ENCODE measurements around the gene CDHR5.

- no peak for TF ChIP-seq FOXM1 (IDR thresholded peaks at IDR 0.05; ENCODE audit: low read depth)
- no peak for TF ChIP-seq MAX (IDR thresholded peaks at IDR 0.05; ENCODE audit: low read depth)
- TF ChIP-seq, protein P1, sequence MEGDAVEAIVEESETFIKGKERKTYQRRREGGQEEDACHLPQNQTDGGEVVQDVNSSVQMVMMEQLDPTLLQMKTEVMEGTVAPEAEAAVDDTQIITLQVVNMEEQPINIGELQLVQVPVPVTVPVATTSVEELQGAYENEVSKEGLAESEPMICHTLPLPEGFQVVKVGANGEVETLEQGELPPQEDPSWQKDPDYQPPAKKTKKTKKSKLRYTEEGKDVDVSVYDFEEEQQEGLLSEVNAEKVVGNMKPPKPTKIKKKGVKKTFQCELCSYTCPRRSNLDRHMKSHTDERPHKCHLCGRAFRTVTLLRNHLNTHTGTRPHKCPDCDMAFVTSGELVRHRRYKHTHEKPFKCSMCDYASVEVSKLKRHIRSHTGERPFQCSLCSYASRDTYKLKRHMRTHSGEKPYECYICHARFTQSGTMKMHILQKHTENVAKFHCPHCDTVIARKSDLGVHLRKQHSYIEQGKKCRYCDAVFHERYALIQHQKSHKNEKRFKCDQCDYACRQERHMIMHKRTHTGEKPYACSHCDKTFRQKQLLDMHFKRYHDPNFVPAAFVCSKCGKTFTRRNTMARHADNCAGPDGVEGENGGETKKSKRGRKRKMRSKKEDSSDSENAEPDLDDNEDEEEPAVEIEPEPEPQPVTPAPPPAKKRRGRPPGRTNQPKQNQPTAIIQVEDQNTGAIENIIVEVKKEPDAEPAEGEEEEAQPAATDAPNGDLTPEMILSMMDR (IDR thresholded peaks at IDR 0.05), result no peak
- TF ChIP-seq USF2 (IDR thresholded peaks at IDR 0.05; ENCODE audit: borderline replicate concordance, low read depth, low read length), result no peak
- no peak for TF ChIP-seq EZH2phosphoT487 (IDR thresholded peaks at IDR 0.05; ENCODE audit: borderline replicate concordance, low read depth)
- no peak for TF ChIP-seq POLR2AphosphoS5 (IDR thresholded peaks at IDR 0.05; ENCODE audit: low read depth, low read length)
- no peak for TF ChIP-seq EP300 (IDR thresholded peaks at IDR 0.05; ENCODE audit: borderline replicate concordance in 1 of 2, low read depth in 1 of 2, low read length in 1 of 2)
- TF ChIP-seq NRF1 (IDR thresholded peaks at IDR 0.05; ENCODE audit: low read depth, low read length), result no peak
- no peak for TF ChIP-seq SMC3 (IDR thresholded peaks at IDR 0.05; ENCODE audit: low read depth, low read length)
Measured at GRCh38 chr11:606245-606644, 18.5 kb downstream of the CDHR5 start.
